ENCODE data around the gene FAAP100.

DNA sequence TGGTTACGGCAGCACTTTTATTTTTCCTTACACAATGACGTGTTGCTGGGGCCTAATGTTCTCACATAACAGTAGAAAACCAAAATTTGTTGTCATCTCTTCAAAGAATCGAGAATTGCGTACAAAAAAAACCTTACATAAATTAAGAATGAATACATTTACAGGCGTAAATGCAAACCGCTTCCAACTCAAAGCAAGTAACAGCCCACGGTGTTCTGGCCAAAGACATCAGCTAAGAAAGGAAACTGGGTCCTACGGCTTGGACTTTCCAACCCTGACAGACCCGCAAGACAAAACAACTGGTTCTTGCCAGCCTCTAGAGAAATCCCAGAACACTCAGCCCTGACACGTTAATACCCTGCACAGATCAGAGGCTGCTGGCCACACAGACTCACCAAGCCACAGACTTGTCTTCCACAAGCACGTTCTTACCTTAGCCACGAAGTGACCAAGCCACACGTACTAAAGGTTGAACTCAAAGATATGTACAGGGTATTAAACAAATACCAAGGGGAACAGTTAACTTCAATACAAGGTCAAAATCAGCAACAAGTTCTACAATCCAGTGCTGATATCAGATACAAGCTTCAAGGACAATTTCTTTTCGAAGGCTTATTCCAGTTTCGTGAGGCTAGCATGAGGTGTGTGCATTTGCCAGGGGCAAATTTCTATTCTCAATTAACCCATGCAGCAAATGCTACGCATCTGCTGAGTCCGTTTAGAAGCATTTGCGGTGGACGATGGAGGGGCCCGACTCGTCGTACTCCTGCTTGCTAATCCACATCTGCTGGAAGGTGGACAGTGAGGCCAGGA is 42.0 kb downstream of the FAAP100 start:
- TF ChIP-seq POLR2A (IDR thresholded peaks at IDR 0.05; ENCODE audit: low read depth, low read length) (no peak; the same call in 1 of the 2 replicates), SPI1 (IDR thresholded peaks at IDR 0.05; ENCODE audit: low read depth, low read length) (no peak), POU2F2 (IDR thresholded peaks at IDR 0.05; ENCODE audit: low read depth, low read length) (peak; percentile 13; the same call in 1 of the 2 replicates), TAF1 (IDR thresholded peaks at IDR 0.05; ENCODE audit: low read depth, low read length) (no peak), POLR2AphosphoS5 (IDR thresholded peaks at IDR 0.05; ENCODE audit: low read depth, low read length) (no peak)
